OCI-LY3 (cell line): ENCODE data around the gene NEDD4L.

ENCODE experiments used
- H2AFZ ChIP-seq: fragments of 200-600, 300-600 bp; shearing (Covaris generic); 2 replicates; pipeline ENCODE4 v1.6.0; 2014; ENCODE audit warnings: antibody characterized with exemption, low read depth, low read length
- H3K27ac ChIP-seq: fragments of 200-600, 300-600 bp; sonication (generic); 2 replicates; pipeline ENCODE4 v1.5.1; 2014; ENCODE audit warnings: mild to moderate bottlenecking, low read length, moderate library complexity, mixed read lengths
- H3K27me3 ChIP-seq: fragments of 200-600, 300-600 bp; sonication (generic); 2 replicates; pipeline ENCODE4 v1.6.1; 2014; ENCODE audit warnings: low read depth, low read length, mixed read lengths
- H3K36me3 ChIP-seq: fragments of 200-600, 300-600 bp; sonication (generic); replicated peaks from 2 replicates; pipeline ENCODE3; 2014; ENCODE audit warnings: low read depth, low read length, mixed read lengths
- H3K4me1 ChIP-seq: fragments of 300-600, 200-600 bp; sonication (generic); 2 replicates; pipeline ENCODE4 v1.6.1; 2014; ENCODE audit warnings: low read length, mixed read lengths
- H3K4me2 ChIP-seq: fragments of 200-600, 300-600 bp; sonication (generic); 2 replicates; pipeline ENCODE4 v1.6.1; 2014; ENCODE audit warnings: low read length, mixed read lengths
- H3K4me3 ChIP-seq: fragments of 300-600, 200-600 bp; sonication (generic); 2 replicates; pipeline ENCODE4 v1.5.1; 2014; ENCODE audit warnings: antibody characterized with exemption, mild to moderate bottlenecking, low read length, moderate library complexity
- H3K79me2 ChIP-seq: fragments of 300-600, 200-600 bp; shearing (Covaris generic); 2 replicates; pipeline ENCODE4 v1.6.1; 2014; ENCODE audit warnings: mild to moderate bottlenecking, low read length, mixed read lengths
- H3K9ac ChIP-seq: fragments of 300-600, 200-600 bp; shearing (Covaris generic); 2 replicates; pipeline ENCODE4 v1.6.0; 2014; ENCODE audit warnings: mild to moderate bottlenecking, low read length, moderate library complexity
- H3K9me3 ChIP-seq: fragments of 200-600, 300-600 bp; shearing (Covaris generic); 2 replicates; pipeline ENCODE4 v1.6.1; 2014; ENCODE audit warnings: low read length, mixed read lengths; ENCODE audit not compliant: insufficient read depth
- H4K20me1 ChIP-seq: fragments of 200-600, 300-600 bp; sonication (generic); 2 replicates; pipeline ENCODE4 v1.6.1; 2016; ENCODE audit warnings: low read length, mixed read lengths; ENCODE audit not compliant: insufficient read depth
- EZH2phosphoT487 ChIP-seq: fragments of 200-600 bp; shearing (Covaris generic); IDR thresholded peaks from 2 replicates; pipeline ENCODE4 v1.6.1; 2018; ENCODE audit warnings: antibody characterized with exemption, mixed run types, low read depth
- TF ChIP-seq, protein P1 (sequence below): fragments of 200-600, 300-600 bp; sonication (generic); IDR thresholded peaks from 2 replicates; pipeline ENCODE4 v1.5.1; 2014; ENCODE audit warnings: antibody characterized with exemption, low read length, low read depth

Gene NEDD4L

DNA sequence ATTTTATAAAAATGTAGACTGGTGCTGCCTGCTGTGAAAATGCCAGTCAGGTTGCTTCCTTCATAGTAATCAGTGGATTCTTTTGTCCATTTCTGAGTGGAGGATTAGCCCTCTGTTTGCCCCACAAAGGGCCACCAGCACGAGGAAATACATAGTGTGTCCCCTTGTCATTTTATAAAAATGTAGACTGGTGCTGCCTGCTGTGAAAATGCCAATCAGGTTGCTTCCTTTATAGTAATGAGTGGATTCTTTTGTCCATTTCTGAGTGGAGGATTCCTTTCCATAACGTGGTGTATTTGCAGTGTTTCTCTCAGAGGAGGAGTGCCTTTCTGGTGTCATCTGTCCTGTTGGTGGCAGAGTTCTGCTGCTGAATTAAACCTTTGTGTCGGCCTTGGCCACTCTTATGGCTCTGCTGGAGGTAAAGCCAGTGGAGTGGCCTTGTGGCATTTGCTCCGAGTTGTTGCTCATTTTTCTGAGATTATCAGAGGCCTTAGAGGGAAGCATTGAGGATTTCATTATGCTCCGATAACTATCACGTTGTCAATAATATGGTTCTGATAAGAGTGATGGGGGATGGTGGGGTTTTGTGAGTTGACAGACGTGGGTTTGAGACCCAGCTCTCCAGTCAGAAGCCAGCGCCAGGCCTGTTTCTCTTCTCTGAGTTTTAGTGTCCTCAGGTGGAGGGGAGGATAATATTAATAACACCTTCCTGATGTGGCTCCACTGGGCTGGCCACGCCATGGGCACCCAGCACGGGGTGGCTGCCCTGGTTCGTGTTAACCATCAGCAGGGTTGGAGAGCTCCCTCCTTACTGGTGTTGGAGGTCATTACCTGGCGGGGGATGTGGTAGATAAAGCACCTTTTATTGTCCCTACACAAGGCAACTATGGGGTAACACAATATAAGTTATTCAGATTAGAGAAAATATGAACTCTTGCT is 96.6 kb downstream of the NEDD4L start:
- Histone ChIP-seq H3K36me3 (no peaks in the 10 kb centered on the region), H3K4me3 (peak overlapping the region; percentile 43), H2AFZ (peak overlapping the region; percentile 8; the same call in 1 of the 2 replicates), H3K4me1 (peaks cover 70% of the 10 kb centered on the region), H3K79me2 (peaks cover 78% of the 10 kb centered on the region), H3K27ac (peak overlapping the region; percentile 75), H3K27me3 (no peaks in the 10 kb centered on the region), H3K4me2 (peak overlapping the region; percentile 67), H3K9ac (peak overlapping the region; percentile 36), H4K20me1 (no peaks in the 10 kb centered on the region), H3K9me3 (no peaks in the 10 kb centered on the region)
- TF ChIP-seq EZH2phosphoT487: no peak
- TF ChIP-seq, protein P1, sequence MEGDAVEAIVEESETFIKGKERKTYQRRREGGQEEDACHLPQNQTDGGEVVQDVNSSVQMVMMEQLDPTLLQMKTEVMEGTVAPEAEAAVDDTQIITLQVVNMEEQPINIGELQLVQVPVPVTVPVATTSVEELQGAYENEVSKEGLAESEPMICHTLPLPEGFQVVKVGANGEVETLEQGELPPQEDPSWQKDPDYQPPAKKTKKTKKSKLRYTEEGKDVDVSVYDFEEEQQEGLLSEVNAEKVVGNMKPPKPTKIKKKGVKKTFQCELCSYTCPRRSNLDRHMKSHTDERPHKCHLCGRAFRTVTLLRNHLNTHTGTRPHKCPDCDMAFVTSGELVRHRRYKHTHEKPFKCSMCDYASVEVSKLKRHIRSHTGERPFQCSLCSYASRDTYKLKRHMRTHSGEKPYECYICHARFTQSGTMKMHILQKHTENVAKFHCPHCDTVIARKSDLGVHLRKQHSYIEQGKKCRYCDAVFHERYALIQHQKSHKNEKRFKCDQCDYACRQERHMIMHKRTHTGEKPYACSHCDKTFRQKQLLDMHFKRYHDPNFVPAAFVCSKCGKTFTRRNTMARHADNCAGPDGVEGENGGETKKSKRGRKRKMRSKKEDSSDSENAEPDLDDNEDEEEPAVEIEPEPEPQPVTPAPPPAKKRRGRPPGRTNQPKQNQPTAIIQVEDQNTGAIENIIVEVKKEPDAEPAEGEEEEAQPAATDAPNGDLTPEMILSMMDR: peak; percentile 90

DNA sequence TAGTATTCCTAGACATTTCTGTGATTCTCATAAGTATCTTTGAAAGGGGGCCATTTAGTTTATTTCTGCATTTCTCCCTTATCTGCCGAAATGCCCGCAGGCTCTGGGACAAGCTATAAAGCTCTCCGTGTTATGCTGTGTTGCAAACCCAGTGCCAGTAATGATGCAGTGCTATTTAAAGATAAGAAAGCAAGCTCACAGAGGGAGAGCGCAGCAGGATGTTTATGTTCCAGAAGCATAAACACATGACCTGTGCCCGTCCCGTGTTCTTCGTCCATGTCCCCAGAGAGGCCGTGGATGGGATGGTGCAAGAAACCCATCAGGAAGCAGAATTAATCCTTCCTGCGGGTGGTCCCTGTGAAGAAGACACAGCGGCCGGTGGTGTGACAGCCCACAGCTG is 99.4 kb downstream of the NEDD4L start:
- H3K27me3 ChIP-seq: no peaks in the 10 kb centered on the region
- H4K20me1 ChIP-seq: no peaks in the 10 kb centered on the region
- H2AFZ ChIP-seq: no peak overlapping the region
- H3K4me1 ChIP-seq: peaks cover 80% of the 10 kb centered on the region
- H3K27ac ChIP-seq: no peak overlapping the region
- no peaks in the 10 kb centered on the region for H3K36me3 ChIP-seq
- H3K4me2 ChIP-seq: no peak overlapping the region
- H3K9me3 ChIP-seq: no peaks in the 10 kb centered on the region
- H3K9ac ChIP-seq: no peak overlapping the region
- no peak overlapping the region for H3K4me3 ChIP-seq
- TF ChIP-seq, protein P1: no peak
- TF ChIP-seq EZH2phosphoT487: no peak
- H3K79me2 ChIP-seq: peaks cover 82% of the 10 kb centered on the region

DNA sequence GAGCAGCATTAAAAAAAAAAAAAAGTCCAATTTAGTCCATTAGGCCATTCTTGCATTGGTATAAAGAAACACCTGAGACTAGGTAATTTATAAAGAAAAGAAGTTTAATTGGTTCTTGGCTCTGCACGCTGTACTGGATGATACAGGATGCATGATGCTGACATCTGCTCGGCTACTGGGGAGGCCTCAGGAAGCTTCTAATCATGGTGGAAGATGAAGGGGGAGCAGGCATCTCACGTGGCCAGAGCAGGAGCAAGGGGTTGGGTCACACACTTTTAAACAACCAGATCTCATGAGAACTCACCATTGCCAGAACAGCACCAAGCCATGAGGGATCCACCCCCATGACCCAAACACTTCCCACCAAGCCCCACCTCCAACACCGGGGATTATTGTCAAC is 100.1 kb downstream of the NEDD4L start:
- H3K27ac ChIP-seq: no peak overlapping the region; the same call in 1 of the 2 replicates
- TF ChIP-seq EZH2phosphoT487: no peak
- TF ChIP-seq, protein P1: no peak
- no peaks in the 10 kb centered on the region for H3K9me3 ChIP-seq
- H3K36me3 ChIP-seq: no peaks in the 10 kb centered on the region
- H3K4me3 ChIP-seq: no peak overlapping the region
- H3K79me2 ChIP-seq: peaks cover 80% of the 10 kb centered on the region
- peak overlapping the region; percentile 59; the same call in 1 of the 2 replicates for H3K4me2 ChIP-seq
- no peak overlapping the region for H2AFZ ChIP-seq
- no peaks in the 10 kb centered on the region for H4K20me1 ChIP-seq
- H3K4me1 ChIP-seq: peaks cover 80% of the 10 kb centered on the region
- no peak overlapping the region for H3K9ac ChIP-seq
- no peaks in the 10 kb centered on the region for H3K27me3 ChIP-seq

DNA sequence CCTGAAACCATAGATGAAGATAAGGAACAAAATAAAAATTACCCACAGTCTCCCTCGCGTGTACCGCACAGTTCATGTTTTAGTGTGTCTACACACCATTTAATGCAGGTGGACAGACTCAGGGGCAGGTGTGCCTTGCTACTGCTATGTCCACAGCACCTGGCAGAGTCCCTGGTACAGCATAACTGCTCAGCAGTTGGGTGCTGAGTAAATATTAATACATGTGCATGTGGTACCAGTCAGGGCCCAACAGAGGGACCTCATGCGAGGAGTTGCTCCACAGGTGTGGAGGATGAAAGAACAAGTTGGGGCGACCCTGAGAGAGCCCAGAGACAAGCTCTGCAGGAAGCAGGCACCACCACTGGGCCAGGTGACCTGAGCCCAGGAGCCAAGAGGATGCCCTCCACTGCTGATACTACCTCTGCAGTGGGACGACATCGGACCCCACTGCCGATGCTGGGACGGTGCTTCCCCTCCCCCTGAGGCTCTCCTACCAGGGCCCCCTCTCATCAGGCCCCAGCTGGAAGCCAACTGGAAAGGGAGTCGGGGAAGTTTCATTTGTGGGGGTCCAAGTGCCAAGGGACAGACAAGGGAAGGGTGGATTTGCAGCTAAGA is 100.8 kb downstream of the NEDD4L start:
- no peaks in the 10 kb centered on the region for H4K20me1 ChIP-seq
- H3K9ac ChIP-seq: peak overlapping the region; percentile 26; the same call in 1 of the 2 replicates
- peaks cover 80% of the 10 kb centered on the region for H3K4me1 ChIP-seq
- no peaks in the 10 kb centered on the region for H3K36me3 ChIP-seq
- peak overlapping the region; percentile 59 for H3K4me2 ChIP-seq
- peak overlapping the region; percentile 47 for H3K4me3 ChIP-seq
- H3K9me3 ChIP-seq: no peaks in the 10 kb centered on the region
- H3K27me3 ChIP-seq: no peaks in the 10 kb centered on the region
- H2AFZ ChIP-seq: peak overlapping the region; percentile 5; the same call in 1 of the 2 replicates
- H3K27ac ChIP-seq: peak overlapping the region; percentile 46
- H3K79me2 ChIP-seq: peaks cover 85% of the 10 kb centered on the region
- TF ChIP-seq, protein P1: peak; percentile 38
- no peak for TF ChIP-seq EZH2phosphoT487
